HUES6 (cell line): Measurements from ENCODE around the gene ZFAND4.
"Not testable (repeated sequence)": the region's sequence is repeated elsewhere in the genome, so short reads cannot be mapped to it uniquely, and the experiment has no call there.

Source experiments
- H3K27ac ChIP-seq: 2 replicates; pipeline ENCODE4 v1.7.0; 2013; ENCODE audit warnings: low read depth, mild to moderate bottlenecking, low read length, inconsistent platforms
- H3K27me3 ChIP-seq: 2 replicates; pipeline ENCODE4 v1.6.1; 2013; ENCODE audit warnings: low read length; ENCODE audit not compliant: control insufficient read depth, insufficient read depth
- H3K36me3 ChIP-seq: 2 replicates; pipeline ENCODE4 v1.6.1; 2013; ENCODE audit warnings: low read length; ENCODE audit not compliant: control insufficient read depth, insufficient read depth
- H3K4me1 ChIP-seq: 2 replicates; pipeline ENCODE4 v1.6.1; 2013; ENCODE audit warnings: low read length; ENCODE audit not compliant: control insufficient read depth, insufficient read depth
- H3K4me3 ChIP-seq: 2 replicates; pipeline ENCODE4 v1.5.1; 2013; ENCODE audit warnings: low read depth, low read length
- H3K9ac ChIP-seq: one replicate; pipeline ENCODE4 v1.6.1; 2013; ENCODE audit warnings: mild to moderate bottlenecking, low read length
- H3K9me3 ChIP-seq: 2 replicates; pipeline ENCODE4 v1.6.1; 2013; ENCODE audit warnings: low read depth, low read length; ENCODE audit not compliant: control insufficient read depth, insufficient read depth

The ZFAND4 gene

DNA sequence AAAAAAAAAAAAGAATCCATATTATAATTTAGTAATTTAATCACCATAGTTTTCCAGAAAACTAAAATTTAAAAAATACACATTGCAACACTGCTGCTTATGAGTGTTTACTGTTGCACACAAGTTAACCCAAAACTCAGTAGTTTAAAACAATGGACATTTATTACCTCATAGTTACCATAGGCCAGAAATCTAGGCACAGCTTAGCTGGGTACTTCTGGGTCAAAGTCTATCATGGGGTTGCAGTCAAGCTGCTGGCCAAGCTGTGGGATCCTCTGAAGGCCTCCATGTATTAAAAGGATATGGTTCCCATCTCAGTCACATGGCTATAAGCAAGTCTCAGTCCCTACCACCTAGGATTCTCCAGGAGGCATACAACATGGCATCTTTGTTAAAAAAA lies 83.6 kb downstream of the ZFAND4 start:
- H3K27me3 ChIP-seq: no peaks in the 10 kb centered on the region
- no peaks in the 10 kb centered on the region; the same call in 1 of the 2 replicates for H3K4me1 ChIP-seq
- peaks cover 20% of the 10 kb centered on the region for H3K9me3 ChIP-seq
- H3K9ac ChIP-seq: no peak overlapping the region
- no peak overlapping the region for H3K27ac ChIP-seq
- H3K36me3 ChIP-seq: no peaks in the 10 kb centered on the region
- H3K4me3 ChIP-seq: no peak overlapping the region

DNA sequence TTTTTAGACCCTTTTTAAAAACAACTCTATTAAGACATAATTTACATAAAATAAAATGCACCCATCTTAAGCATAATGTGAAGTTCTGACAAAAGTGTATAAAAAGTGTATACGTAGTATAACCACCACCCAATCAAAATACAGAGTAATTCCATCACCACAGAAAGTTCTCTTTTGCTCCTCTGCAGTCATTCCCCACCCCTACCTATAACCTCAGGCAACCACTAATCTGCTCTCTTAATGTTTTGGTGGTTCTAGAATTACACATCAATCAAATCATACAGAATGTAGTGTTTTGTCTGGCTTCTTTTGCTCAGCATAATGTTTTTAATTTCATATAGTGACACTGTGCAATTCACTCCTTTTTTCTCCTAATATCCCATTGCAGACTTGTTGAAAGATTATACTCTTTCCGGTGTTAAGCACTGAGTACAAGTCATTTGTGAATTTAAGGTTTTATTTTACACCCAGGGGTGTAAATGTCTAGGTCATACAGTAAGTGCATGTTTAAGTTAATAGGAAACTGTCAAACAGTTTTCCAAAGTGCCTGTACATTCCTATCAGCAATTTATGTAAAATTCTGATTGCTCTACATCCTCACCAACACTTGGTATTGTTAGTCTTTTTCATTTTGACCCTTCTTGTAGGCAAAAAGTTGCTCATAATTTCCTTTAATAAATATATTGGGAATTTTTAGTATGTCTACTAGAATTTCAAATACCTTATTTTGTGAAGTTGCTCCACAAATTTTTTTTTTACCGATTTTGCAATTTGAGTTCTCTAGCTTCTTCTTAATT lies 86.3 kb downstream of the ZFAND4 start:
- no peaks in the 10 kb centered on the region for H3K27me3 ChIP-seq
- H3K9ac ChIP-seq: no peak overlapping the region
- H3K27ac ChIP-seq: no peak overlapping the region
- no peak overlapping the region for H3K4me3 ChIP-seq
- no peaks in the 10 kb centered on the region for H3K36me3 ChIP-seq
- peaks cover 20% of the 10 kb centered on the region for H3K9me3 ChIP-seq
- H3K4me1 ChIP-seq: peaks cover 10% of the 10 kb centered on the region

DNA sequence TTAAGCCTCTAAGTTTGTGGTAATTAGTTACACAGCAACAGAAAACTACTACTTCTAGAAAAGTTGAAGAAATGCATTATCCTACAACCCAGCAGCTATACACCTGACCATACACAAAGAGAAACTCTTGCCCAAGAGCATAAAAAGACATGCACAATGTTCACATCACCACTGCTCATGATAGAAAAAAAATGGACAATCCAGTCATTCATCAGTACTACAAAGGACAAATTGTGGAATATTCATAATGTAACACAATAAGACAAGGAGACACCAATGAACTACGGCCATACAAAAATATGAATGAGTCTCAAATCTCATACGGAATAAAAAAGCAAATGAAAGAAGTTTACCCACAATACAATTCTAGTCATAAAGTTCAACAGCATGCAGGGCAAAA lies 87.4 kb downstream of the ZFAND4 start:
- peaks cover 17% of the 10 kb centered on the region for H3K4me1 ChIP-seq
- H3K27ac ChIP-seq: no peak overlapping the region
- H3K27me3 ChIP-seq: no peaks in the 10 kb centered on the region
- no peak overlapping the region for H3K9ac ChIP-seq
- peaks cover 20% of the 10 kb centered on the region for H3K9me3 ChIP-seq
- no peaks in the 10 kb centered on the region for H3K36me3 ChIP-seq
- H3K4me3 ChIP-seq: no peak overlapping the region

DNA sequence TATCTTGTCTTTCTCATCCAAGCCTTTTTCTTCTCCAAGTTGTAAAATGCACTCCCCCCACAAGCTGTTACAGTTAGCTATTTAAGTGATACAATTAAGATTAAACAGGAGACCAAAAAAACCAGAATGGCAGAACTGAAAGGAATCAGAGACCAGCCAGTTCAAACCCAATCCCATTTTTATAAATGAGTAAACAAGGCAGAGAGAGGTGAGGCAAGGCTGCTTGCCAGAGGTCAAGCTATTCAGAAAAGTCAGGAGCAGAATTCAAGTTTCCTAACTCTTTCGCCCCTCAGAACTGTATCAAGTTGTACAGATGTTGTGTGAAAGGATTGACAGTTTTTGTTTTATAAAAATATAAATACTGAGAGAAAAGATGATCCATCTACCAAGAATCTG lies 90.2 kb downstream of the ZFAND4 start:
- no peak overlapping the region for H3K27ac ChIP-seq

DNA sequence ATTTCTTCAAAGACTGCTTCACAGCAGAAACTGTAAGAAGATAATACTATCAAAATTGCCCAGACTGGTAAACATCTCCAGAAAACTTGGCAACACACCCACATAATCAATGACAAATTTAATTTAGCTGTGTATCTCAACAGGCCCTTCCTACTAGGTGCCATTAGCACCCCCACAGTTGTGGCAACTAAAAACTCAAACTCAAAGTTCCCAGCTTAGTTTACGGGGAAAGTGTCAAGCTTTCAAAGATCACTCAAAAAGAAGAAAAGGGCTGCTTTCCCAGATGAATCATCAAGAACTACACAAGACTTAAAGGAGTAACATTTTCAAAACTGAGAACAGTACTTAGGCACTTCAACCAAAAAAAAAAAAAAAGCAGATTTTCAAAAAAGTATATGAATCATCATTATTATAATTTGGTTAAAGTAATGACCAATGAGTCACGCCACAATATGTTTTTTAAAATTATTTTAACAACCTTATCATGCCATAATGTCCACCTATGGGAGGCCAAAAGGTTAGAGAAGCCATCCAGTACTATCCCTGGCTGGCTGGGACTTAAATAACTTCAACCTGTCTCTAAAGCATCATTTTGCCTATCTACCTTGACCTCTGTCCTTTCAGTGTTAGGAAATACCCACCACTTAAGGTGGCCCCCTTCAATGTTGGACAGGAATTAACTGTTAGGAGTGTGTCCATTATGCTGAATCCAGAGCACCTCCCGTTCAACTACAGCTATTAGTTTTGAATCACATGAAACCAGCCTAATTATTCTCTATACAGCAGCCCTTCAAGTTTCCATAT lies 90.8 kb downstream of the ZFAND4 start:
- Histone ChIP-seq H3K36me3 (no peaks in the 10 kb centered on the region), H3K27me3 (no peaks in the 10 kb centered on the region), H3K4me1 (peaks cover 17% of the 10 kb centered on the region), H3K4me3 (no peak overlapping the region), H3K9me3 (peaks cover 18% of the 10 kb centered on the region; the same call in 1 of the 2 replicates), H3K9ac (no peak overlapping the region), H3K27ac (no peak overlapping the region)

More for the DNA sequence above, 90.2 kb downstream of the ZFAND4 start:
- H3K4me3 ChIP-seq: no peak overlapping the region
- no peaks in the 10 kb centered on the region for H3K36me3 ChIP-seq
- H3K27me3 ChIP-seq: no peaks in the 10 kb centered on the region
- H3K9me3 ChIP-seq: peaks cover 20% of the 10 kb centered on the region
- H3K9ac ChIP-seq: no peak overlapping the region
- peaks cover 17% of the 10 kb centered on the region for H3K4me1 ChIP-seq

DNA sequence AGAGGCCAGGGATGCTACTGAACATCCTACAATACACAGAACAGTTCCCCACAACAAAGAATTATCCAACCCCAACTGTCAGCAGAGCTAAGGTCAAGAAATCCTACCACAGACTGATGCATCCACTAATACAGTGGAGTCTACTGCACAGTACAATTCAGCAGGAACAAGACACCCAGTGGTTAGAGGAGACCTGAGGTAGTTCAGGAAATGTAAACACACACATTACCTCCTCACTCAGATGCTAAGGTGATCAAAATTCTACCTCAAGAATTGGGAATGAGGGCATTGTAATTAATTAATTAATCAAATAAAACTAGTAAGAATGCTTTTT lies 91.4 kb downstream of the ZFAND4 start:
- Histone ChIP-seq H3K36me3 (no peaks in the 10 kb centered on the region), H3K4me3 (no peak overlapping the region), H3K9ac (no peak overlapping the region), H3K9me3 (peaks cover 14% of the 10 kb centered on the region; the same call in 1 of the 2 replicates), H3K27me3 (no peaks in the 10 kb centered on the region), H3K4me1 (peaks cover 19% of the 10 kb centered on the region), H3K27ac (no peak overlapping the region)

DNA sequence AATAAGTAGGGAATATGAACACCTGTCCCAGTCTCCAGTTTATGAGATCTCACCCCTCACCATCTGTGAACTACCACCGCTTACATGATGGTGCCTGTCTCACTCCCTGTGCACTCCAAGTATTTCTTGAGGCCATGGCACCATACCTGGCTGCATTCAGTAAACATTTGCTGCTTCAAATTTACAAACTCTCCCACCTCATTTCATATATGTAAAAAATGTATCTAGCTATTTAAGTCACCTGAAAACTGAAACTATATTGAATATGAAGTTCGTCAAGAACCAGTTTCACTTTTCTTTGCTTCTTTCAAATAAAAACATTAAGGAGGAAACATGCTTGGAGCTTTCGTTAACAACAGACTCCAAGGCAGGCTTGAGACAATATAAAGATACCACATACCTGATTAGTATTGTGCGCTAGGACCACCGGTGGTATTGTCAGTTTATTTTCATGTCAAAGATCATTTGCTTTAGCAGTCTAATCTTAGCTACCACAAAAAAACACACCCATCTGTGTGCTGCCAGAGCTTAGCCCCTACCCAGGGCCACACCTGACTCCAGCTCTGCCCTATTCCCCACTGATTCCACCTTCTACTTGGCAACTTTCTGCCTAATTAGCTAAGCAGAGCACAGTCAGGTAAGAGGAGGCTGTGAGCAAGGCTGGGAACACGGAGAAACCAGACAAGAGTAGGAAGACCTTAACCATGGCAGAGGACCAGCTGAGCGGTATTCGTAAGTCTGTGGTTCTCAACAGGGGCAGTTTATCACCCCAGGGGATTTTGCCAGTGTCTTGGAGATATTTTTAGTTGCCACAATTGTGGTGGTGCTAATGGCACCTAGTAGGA lies 92.0 kb downstream of the ZFAND4 start:
- Histone ChIP-seq H3K36me3 (no peaks in the 10 kb centered on the region), H3K4me1 (peaks cover 25% of the 10 kb centered on the region), H3K27ac (no peak overlapping the region), H3K9ac (no peak overlapping the region), H3K27me3 (no peaks in the 10 kb centered on the region), H3K9me3 (peaks cover 10% of the 10 kb centered on the region; the same call in 1 of the 2 replicates), H3K4me3 (no peak overlapping the region)

DNA sequence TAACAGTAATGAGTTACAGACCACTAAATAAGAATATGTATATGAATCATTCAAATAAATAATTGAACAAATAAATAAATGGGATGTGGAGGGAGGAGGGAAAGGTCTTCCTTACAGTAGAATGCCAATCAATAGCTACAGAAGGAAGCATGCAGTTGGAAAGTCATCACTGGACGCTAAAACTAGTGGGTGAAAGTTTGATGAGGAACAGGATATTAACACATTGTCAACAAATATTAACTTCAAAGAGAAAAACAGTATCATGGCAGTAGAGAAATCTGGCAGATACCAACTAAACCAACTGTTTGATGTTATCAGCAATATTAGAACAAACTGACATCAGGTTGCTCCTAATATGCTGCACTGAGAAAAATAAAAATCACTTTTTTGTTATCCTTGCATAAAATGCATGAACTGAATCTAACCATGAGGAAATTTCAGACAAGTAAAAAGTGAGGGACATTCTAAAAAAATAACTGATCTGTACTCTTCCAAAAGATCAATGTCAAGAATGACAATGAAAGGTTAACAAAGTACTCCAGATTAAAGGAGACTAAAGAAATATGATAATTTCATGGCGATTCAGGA lies 94.1 kb downstream of the ZFAND4 start:
- no peaks in the 10 kb centered on the region for H3K36me3 ChIP-seq
- H3K27me3 ChIP-seq: no peaks in the 10 kb centered on the region
- H3K9me3 ChIP-seq: no peaks in the 10 kb centered on the region
- H3K4me1 ChIP-seq: peaks cover 40% of the 10 kb centered on the region
- no peak overlapping the region for H3K27ac ChIP-seq
- no peak overlapping the region for H3K9ac ChIP-seq
- H3K4me3 ChIP-seq: no peak overlapping the region

DNA sequence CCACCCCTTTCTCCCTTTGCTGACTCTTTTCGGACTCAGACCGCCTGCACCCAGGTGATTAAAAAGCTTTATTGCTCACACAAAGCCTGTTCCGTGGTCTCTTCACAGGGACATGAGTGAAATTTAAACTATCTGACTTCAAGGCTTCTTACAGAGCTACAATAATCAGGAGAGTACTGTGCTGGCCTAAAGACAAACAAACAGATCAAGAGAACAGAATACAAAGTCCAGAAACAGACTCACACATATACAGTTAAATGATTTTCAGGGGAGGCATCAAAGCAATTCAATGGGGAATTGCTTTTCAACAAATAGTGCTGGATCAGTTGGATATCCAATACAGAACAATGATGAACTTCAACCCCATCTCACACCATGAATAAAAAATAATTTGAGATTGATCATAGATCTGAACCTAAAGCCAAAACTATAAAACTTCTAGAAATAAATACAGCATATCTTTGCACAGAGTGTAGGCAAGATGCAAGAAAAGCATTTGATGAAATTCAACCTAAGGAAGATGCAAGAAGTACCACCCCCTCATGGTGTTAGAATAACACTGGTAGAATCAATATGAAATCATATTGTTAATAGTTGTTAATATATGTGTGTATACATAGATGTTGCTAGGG lies 96.5 kb downstream of the ZFAND4 start:
- no peaks in the 10 kb centered on the region for H3K27me3 ChIP-seq
- H3K9ac ChIP-seq: no peak overlapping the region
- no peak overlapping the region for H3K4me3 ChIP-seq
- no peaks in the 10 kb centered on the region for H3K36me3 ChIP-seq
- no peaks in the 10 kb centered on the region for H3K9me3 ChIP-seq
- 0 out of 2 replicates have a peak overlapping the region, but pooled peaks have one; percentile 19 for H3K27ac ChIP-seq
- peaks cover 29% of the 10 kb centered on the region for H3K4me1 ChIP-seq

DNA sequence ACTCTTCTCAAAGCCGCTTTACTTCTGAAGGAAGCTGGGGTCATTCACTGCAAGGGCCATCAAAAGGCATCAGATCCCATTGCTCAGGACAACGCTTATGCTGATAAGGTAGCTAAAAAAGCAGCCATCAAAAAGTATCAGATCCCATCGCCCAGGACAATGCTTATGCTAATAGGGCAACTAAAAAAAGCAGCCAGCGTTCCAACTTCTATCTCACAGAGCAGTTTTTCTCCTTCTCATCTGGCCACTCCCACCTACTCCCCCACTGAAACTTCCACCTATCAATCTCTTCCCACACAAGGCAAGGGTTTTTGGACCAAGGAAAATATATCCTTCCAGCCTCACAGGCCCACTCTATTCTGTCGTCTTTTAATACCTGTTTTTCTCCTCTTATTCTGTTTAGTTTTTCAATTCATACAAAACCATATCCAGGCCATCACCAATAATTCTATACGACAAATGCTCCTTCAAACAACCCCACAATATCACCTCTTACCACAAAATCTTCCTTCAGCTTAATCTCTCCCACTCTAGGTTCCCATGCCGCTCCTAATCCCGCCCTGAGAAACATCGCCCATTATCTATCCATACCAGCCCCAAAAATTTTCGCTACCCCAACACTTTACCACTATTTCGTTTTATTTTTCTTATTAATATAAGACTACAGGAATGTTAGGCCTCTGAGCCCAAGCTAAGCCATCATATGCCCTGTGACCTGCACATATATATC lies 97.4 kb downstream of the ZFAND4 start:
- not testable (repeated sequence) for H3K27me3 ChIP-seq, H3K9me3 ChIP-seq, H3K9ac ChIP-seq, H3K4me3 ChIP-seq, H3K27ac ChIP-seq, H3K36me3 ChIP-seq
- peaks cover 23% of the 10 kb centered on the region for H3K4me1 ChIP-seq
